Lung (tissue), 12 donors: ENCODE results near the gene CD47. TPM values are rescaled to one million over a fixed set of nuclear protein-coding genes. Genes with fewer than 3 reads are reported as not detected.

ENCODE experiments used
- ATAC-seq: fragments of 200-7000 bp; cut with Tn5 transposase; one replicate; pipeline ENCODE4 v1.9.1; 2020; ENCODE audit warnings: moderate number of reproducible peaks; ENCODE audit not compliant: insufficient read depth, low FRiP score
- DNase-seq, 3 donors: peaks; one replicate each; pipeline ENCODE4 v3.0.0-alpha.2; 2013 to 2017
- H3K27ac ChIP-seq, 2 donors: one replicate each; pipeline ENCODE4 v1.5.1; 2013; ENCODE audit warnings: mild to moderate bottlenecking in 2 of 2, moderate library complexity in 2 of 2, control low read depth in 1 of 2, inconsistent platforms in 1 of 2, low read depth in 1 of 2, low read length in 1 of 2
- H3K27me3 ChIP-seq, 3 donors: one replicate each; pipeline ENCODE4 v1.5.1; 2013; ENCODE audit warnings: low read length in 2 of 3; ENCODE audit not compliant: control insufficient read depth in 3 of 3, insufficient read depth in 3 of 3
- H3K36me3 ChIP-seq, 4 donors: one replicate each; pipeline ENCODE4 v1.5.1; 2013; ENCODE audit warnings: low read length in 4 of 4, mild to moderate bottlenecking in 1 of 4, moderate library complexity in 1 of 4; ENCODE audit not compliant: control insufficient read depth in 4 of 4, insufficient read depth in 4 of 4
- H3K4me1 ChIP-seq, 5 donors: one replicate each; pipeline ENCODE4 v1.5.1; 2013; ENCODE audit warnings: low read length in 5 of 5, mild to moderate bottlenecking in 2 of 5, moderate library complexity in 1 of 5; ENCODE audit not compliant: control insufficient read depth in 5 of 5, insufficient read depth in 5 of 5
- H3K4me3 ChIP-seq: one replicate; pipeline ENCODE4 v1.5.1; 2013; ENCODE audit warnings: mild to moderate bottlenecking, control low read depth, moderate library complexity
- H3K9ac ChIP-seq, 2 donors: one replicate each; pipeline ENCODE4 v1.5.1; 2013; ENCODE audit warnings: low read length in 2 of 2, control low read depth in 1 of 2; ENCODE audit not compliant: insufficient read depth in 1 of 2
- H3K9me3 ChIP-seq, 4 donors: one replicate each; pipeline ENCODE4 v1.5.1; 2013; ENCODE audit warnings: low read length in 3 of 4, mild to moderate bottlenecking in 1 of 4, moderate library complexity in 1 of 4; ENCODE audit not compliant: control insufficient read depth in 4 of 4, insufficient read depth in 3 of 4
- WGBS, 2 donors: extraction: QIAGEN DNeasy Blood & Tissue Kit; methylation state at CpG; one replicate each; pipeline ENCODE4 v1.1.7; 2013; 5-methylcytosine and 5-hydroxymethylcytosine counted together
- polyA plus RNA-seq, 2 donors: library from polyadenylated mRNA; stranded (reverse); fragments of 200-250 nt; gene quantifications; one replicate each; pipeline ENCODE4 v1.2.1, GENCODE V29; 2013
- total RNA-seq, 2 donors: library from RNA; depleted of rRNA in 1 of 2; stranded (reverse); fragments of >200 nt in 1 of 2; gene quantifications; one replicate each; pipeline ENCODE4 v1.2.1, GENCODE V29; 2014 to 2021
- TF ChIP-seq, protein P1 (sequence below): IDR thresholded peaks from 2 replicates; pipeline ENCODE4 v1.5.1; 2012; ENCODE audit warnings: mild to moderate bottlenecking; ENCODE audit errors: control extremely low read depth, extremely low read depth
- donor health status: control.
- donor health status: control.
- donor health status: Bipolar disorder and iron deficiency.
- donor health status: healthy.
- donor health status: DM: yes; HTN: yes; CAD: no.

CD47 gene
- total and polyA plus RNA-seq, 4 donors = 115 to 410 (median 133) TPM

DNA sequence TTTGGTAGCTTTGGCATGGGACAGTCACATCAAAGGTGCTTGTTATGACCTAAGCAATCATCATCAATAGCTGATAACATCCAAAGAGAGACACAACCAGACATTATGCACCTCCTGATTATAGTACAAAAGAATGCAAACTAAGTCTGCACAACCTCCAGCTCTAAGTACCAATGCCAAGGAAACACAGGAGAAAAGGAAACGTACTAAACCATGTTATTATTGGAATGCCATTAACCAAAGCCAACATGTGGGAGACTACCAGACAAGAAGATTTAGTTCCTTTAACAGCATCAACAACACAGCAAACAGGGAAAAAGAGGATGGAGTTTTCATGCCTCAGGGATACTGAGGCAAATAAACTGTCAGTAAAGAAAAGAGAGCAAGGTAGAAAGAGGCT is 61.4 kb downstream of the CD47 start:
- Histone ChIP-seq H3K4me3 (no peak overlapping the region), H3K36me3 (no peaks in the 10 kb centered on the region), H3K9me3 (no peaks in the 10 kb centered on the region), H3K27ac (no peak overlapping the region), H3K27me3 (no peaks in the 10 kb centered on the region), H3K9ac (no peak overlapping the region), H3K4me1 (peaks cover 0 to 3% (median 0%) of the 10 kb centered on the region in 5 donors)
- WGBS, 2 donors = 83 to 84% methylated on average over 1 of the region's 1 CpG
- ATAC-seq (no peak), DNase-seq (no peak)
- TF ChIP-seq, protein P1, sequence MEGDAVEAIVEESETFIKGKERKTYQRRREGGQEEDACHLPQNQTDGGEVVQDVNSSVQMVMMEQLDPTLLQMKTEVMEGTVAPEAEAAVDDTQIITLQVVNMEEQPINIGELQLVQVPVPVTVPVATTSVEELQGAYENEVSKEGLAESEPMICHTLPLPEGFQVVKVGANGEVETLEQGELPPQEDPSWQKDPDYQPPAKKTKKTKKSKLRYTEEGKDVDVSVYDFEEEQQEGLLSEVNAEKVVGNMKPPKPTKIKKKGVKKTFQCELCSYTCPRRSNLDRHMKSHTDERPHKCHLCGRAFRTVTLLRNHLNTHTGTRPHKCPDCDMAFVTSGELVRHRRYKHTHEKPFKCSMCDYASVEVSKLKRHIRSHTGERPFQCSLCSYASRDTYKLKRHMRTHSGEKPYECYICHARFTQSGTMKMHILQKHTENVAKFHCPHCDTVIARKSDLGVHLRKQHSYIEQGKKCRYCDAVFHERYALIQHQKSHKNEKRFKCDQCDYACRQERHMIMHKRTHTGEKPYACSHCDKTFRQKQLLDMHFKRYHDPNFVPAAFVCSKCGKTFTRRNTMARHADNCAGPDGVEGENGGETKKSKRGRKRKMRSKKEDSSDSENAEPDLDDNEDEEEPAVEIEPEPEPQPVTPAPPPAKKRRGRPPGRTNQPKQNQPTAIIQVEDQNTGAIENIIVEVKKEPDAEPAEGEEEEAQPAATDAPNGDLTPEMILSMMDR = no peak

DNA sequence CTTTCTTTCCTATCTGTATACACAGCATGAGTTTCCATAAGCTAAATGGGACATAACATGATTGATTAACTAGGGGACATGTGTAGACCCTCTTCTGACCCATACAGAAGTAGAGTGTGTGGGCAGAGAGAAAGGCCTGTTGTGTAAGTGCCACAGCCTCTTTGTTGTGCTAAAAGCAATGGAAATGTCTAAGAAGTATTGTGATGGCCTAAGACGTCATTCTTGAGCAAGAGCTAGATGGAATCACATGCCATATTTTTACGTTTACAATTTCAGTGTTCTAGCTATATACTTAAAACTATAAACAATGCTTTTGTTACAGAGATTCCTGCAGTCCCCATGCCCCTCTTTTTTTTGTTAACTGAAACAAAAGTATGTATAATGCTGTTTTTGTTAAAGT is 61.9 kb downstream of the CD47 start:
- WGBS, 2 donors = 76 to 88% methylated on average over 2 of the region's 2 CpGs
- ATAC-seq (no peak), DNase-seq (no peak)
- no peaks in the 10 kb centered on the region for H3K27me3 ChIP-seq
- H3K4me1 ChIP-seq = peaks cover 0 to 3% (median 0%) of the 10 kb centered on the region in 5 donors
- no peaks in the 10 kb centered on the region for H3K9me3 ChIP-seq
- no peak overlapping the region for H3K4me3 ChIP-seq
- TF ChIP-seq, protein P1 = no peak
- H3K36me3 ChIP-seq = no peaks in the 10 kb centered on the region
- H3K9ac ChIP-seq = no peak overlapping the region
- no peak overlapping the region for H3K27ac ChIP-seq

DNA sequence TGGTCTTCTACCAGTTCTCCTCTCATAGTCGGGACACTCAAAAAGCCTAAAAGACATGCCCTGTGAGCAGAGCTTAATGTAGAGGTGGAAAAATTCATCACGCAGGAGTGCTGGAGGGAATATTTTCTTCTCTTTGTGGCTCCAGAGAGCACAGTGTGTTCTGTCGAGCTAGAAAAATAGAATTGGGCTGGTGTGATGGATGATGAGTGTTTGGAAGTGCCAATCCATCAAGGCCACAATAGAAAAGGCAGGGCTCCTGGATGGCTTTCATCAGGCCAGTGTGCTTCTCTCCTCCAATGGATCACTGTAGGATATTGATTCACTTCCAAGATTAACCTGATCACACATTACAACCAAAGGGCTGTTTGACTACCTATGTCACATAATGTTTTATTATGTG is 65.7 kb downstream of the CD47 start:
- H3K36me3 ChIP-seq = no peaks in the 10 kb centered on the region
- no peaks in the 10 kb centered on the region for H3K9me3 ChIP-seq
- no peak overlapping the region for H3K9ac ChIP-seq
- no peak for ATAC-seq
- H3K27me3 ChIP-seq = no peaks in the 10 kb centered on the region
- DNase-seq = no peak
- H3K27ac ChIP-seq = no peak overlapping the region
- WGBS, 2 donors = 90 to 95% methylated on average over 3 of the region's 3 CpGs
- H3K4me1 ChIP-seq = peaks cover 0 to 5% (median 0%) of the 10 kb centered on the region in 5 donors
- no peak overlapping the region for H3K4me3 ChIP-seq
- TF ChIP-seq, protein P1 = no peak
